Vagina (tissue), 2 donors: ENCODE results near the gene BAHCC1.

Experiments used
- CTCF ChIP-seq, 3 experiments: fragments of 450-650 bp in 2 of 3; fragments of 200-600 bp in 1 of 3; sonication (generic) in 1 of 3; IDR thresholded peaks; one replicate each; pipeline ENCODE4 v1.5.1; 2017 to 2019; ENCODE audit warnings: antibody characterized with exemption in 3 of 3, mild to moderate bottlenecking in 2 of 3, moderate library complexity in 2 of 3
- POLR2A ChIP-seq, 2 donors: fragments of 450-650 bp; IDR thresholded peaks; one replicate each; pipeline ENCODE4 v1.6.1; 2017; ENCODE audit warnings: antibody characterized with exemption in 2 of 2, mild to moderate bottlenecking in 2 of 2, moderate library complexity in 2 of 2
- POLR2AphosphoS5 ChIP-seq, 2 donors: sonication (generic); formaldehyde crosslinking; IDR thresholded peaks; one replicate each; pipeline ENCODE4 v1.9.0; 2017; ENCODE audit warnings: antibody characterized with exemption in 2 of 2, mild to moderate bottlenecking in 2 of 2, low read depth in 1 of 2; ENCODE audit not compliant: insufficient read depth in 1 of 2

GRCh38 chr17:81419886-81420768 lies 24.9 kb downstream of the BAHCC1 start:
- TF ChIP-seq CTCF (IDR thresholded peaks at IDR 0.05) (no peak), POLR2AphosphoS5 (IDR thresholded peaks at IDR 0.05; ENCODE audit: insufficient read depth in 1 of 2, low read depth in 1 of 2) (no peak), POLR2A (IDR thresholded peaks at IDR 0.05) (no peak)
